EH (cell line): ENCODE results near the gene MYLIP.

ENCODE experiments used
- DNase-seq: peaks from one replicate; pipeline ENCODE4 v3.0.0-alpha.2; 2015; ENCODE audit warnings: low read depth

The MYLIP gene

DNA sequence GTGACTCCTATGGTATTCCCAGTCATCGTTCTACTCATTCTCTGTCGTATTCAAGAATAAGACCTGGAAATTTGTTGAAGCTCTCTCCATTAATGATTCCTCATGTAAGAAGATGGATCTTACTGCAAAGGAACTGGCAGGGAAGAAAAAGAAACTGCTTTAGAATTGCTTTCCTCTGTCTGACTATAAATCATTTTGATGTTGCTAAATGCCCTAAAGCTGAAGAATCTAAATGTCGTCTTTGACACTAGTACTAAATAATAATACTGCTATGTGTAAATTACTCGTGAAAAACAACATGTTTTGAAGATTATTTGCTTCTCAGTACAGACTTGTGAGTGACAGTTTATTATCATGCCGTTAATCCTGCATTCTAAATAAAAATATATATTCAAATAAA, 20.5 kb upstream of the MYLIP start:
- no peak for DNase-seq

GRCh38 chr6:16108921-16109658, 19.8 kb upstream of the MYLIP start:
- DNase-seq, result no peak

GRCh38 chr6:16109659-16110305, 19.1 kb upstream of the MYLIP start:
- DNase-seq, result no peak

GRCh38 chr6:16118825-16119224, 10.1 kb upstream of the MYLIP start:
- no peak for DNase-seq

DNA sequence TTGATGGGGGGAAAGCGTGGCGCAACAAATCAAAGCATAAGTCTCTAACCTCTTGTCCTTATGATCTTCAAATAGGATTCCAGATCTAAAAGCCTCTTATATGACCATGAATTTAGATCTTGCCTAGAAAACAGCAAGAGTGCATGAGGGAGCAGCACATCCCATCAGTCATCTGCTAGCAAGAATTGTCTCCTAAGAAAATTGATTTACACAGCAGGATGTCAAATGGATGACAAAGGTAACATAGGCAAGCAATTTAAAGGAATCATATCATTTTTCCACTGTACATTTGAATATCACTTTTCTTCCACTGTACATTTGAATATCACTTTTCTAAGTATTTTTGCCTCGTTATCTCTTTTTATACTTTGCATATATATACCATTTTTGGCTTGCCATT, 7.5 kb upstream of the MYLIP start:
- no peak for DNase-seq

GRCh38 chr6:16122197-16122596, 6.7 kb upstream of the MYLIP start:
- DNase-seq, result no peak

DNA sequence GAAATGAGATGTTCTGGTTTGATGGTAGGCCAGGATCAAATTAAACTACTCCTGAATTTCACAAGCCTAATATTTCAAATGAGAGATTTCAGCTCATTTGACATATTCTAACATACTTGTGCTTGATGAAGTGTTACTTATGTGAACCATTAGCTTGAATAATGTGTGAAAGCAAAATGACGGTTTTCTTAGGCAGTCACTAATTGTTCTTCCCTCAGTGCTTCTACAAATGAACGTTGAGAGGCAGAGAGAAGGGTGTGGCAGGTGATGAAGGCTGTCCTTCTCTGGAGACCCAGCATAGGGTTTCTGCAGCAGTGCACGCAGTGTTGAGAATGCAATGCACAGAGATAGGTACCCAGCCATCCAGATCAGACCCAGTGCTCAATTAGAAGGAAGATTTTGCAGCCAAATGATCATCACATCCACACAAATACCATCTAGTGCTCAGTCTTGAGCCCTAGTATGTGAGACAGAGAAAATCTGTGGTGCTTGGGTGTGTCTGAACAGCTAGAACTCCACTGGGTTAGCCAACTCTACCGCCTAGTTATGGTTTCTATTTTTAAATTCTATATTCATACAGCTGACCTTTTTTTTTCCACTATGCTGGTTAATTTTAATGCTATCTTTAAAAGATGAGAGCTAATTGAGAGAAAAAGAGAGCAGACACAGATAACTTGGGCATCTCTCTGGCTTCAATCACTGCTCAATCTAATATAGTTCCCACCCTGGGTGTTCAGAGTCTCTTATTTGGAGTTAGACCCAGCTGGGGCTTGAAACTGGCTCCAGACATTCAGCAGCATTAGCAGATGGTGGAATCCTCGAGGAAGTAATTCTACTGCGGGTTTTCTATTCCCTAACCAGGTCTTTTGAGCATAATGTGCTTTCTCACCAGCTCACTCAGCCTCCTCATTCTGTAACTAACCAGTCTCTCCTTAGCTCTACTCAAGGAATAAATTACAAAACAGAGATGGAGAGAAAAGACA, 4.4 kb upstream of the MYLIP start:
- no peak for DNase-seq

DNA sequence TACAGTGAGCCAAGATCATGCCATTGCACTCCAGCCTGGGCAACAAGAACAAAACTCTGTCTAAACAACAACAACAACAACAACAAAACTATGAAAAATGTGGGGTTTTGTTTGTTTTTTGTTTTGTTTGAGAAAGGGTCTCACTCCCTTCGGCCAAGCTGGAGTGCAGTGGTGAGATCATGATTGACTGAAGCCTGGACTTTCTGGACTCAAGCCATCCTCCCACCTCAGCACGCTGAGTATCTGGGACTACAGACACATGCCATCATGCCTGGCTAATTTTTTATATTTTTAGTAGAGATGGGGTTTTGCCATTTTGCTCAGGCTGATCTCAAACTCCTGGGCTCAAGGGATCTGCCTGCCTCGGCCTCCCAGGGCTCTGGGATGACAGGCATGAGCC, 2.8 kb upstream of the MYLIP start:
- no peak for DNase-seq

GRCh38 chr6:16126861-16127260, 2.0 kb upstream of the MYLIP start:
- no peak for DNase-seq

- no peak for DNase-seq
Observed at GRCh38 chr6:16127471-16127870, 1.4 kb upstream of the MYLIP start.

- peak; percentile 11 for DNase-seq
Observed at GRCh38 chr6:16129623-16130401, 926 bp downstream of the MYLIP start.

DNA sequence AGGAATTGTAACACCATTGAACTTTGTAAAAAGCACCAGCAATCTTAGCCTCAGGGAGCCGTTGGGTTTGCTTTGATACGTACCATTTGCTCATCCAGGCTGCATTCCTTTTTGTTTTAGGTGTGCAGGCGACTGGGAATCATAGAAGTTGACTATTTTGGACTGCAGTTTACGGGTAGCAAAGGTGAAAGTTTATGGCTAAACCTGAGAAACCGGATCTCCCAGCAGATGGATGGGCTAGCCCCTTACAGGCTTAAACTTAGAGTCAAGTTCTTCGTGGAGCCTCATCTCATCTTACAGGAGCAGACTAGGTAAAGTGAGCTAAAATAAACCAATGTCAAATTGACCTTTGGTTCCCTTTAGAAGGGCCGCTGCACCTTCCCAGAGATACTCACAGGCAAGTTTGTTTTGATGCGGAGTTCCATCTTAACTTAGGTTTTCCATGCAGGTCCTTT, 1.6 kb downstream of the MYLIP start:
- DNase-seq, result no peak

DNA sequence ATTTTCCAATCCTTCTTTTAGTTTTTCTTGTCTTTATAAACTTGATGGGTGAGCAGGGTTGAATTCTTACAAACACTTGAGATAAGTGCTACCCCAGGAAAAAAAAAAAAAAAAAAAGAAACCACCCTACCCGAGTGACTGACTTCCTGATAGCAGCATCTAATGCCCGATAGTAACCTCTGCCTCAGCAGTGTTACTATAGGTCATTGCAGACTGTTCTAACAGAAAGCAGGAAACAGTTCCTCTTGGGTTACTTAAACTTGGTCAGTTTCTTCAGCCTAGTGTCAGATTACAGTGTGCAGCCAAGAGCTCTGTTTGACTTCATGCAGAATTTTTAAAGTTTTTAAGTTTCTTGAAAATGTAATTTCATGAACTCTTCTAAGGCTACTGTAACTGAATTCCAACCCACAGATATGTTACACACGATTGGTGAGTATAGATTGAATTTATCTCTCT, 2.1 kb downstream of the MYLIP start:
- peak; percentile 85 for DNase-seq

GRCh38 chr6:16132909-16133308, 4.0 kb downstream of the MYLIP start:
- no peak for DNase-seq

DNA sequence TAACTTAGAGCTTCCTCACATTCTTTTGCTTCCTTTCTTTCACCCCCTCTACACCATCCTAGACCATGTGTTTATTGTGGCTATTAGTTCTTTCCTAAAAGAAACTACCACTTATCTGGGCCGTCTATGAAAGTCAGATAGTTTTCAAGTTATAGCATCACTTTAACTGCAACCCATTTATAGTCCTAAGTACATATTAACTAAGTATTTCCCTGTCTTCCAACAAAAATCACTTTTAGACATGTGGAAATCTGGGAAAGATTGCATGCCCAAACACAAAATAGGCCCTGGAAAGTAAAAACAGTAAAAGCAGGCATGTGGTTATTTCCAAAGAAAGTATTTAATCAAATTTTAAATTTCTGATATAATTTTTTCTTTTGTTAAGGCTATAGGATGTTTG, 5.5 kb downstream of the MYLIP start:
- no peak for DNase-seq

GRCh38 chr6:16135066-16135465, 6.2 kb downstream of the MYLIP start:
- DNase-seq, result peak; percentile 18

DNA sequence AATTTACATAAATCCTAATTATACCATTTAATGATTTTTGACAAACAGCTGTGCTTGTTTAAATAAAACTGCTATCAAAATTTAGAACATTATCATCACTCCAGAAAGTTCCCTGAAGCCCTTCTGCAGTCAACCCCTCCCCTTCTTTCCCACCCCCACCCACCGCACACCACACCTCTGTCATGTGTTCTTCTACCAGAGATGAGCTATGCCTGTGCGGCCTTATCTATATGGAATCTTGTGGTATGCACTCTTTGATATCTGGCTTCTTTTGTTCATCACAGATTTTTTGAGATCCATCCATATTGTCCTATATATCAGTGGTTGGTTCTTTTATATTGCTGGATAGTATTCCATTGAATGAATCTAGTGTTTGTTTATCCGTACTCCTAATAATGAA, 7.2 kb downstream of the MYLIP start:
- DNase-seq, result no peak

DNA sequence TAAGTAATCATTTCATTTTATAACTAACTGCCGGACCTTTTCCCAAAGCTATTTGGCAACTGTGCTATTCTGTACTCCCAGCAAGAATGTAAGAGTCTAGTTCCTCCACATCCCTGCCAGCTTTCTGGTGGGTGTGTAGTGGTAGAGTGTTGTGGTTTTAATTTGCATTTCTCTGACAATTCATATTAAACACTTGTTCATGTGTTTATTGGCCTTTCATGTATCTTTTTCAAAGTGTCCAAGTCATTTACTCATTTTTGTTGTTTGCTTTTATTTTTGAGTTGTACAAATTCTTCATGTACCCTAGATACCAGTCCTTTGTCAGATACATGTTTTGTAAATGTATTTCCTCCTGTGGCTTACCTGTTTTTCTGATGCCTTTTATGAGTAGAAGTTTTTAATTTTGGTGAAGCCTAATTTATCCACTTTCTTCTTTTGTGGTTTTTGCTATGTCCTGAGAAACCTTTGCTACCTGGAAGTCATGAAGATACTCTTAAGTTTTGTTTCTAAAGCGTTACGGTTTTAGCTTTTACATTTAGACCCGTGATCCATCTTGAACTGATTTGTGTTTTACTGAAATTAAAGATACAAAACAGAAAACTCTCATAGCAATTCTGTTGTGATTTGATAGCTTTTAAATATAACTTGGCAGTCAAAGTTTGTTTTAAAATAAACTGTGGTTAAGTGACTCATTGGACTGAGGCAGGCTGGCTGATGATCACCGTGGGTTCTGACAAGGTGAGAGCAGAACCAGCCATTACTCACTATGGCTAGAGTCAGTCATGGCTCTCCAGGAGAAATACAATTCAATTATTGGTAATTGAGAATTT, 8.0 kb downstream of the MYLIP start:
- peak; percentile 88 for DNase-seq

GRCh38 chr6:16137451-16137801, 8.5 kb downstream of the MYLIP start:
- no peak for DNase-seq

DNA sequence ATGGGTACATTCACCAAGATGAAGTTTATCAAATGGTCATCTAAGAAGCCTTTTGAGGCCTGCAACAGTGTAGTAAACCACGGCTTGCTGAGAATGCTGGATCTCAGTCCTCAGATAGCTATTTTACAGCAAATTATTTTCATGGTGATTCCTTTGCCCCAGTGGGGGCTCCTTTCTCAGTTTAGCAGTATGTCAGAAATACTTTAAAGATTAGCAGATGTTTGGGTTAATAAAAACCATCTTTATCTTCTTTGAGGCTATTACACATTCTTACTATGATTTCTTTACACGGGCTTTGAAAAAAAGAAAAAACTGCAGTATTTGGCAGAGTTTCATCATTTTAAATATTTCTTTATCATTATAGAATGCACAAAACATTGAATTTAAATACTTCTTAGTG, 10.7 kb downstream of the MYLIP start:
- DNase-seq, result peak; percentile 19

- no peak for DNase-seq
Observed at GRCh38 chr6:16140607-16141006, 11.7 kb downstream of the MYLIP start.
